Activated naive CD4-positive, alpha-beta T cell treated with Interleukin-2 at 50 U/mL for 16 hours (primary cell): ENCODE results near the gene FCGR1A.
"Not testable (repeated sequence)": the region's sequence is repeated elsewhere in the genome, so short reads cannot be mapped to it uniquely, and the experiment has no call there.

ENCODE experiments used
- DNase-seq: peaks from one replicate; pipeline ENCODE4 v3.0.0-alpha.2; 2020

FCGR1A gene

GRCh38 chr1:149778313-149778712, 4.2 kb upstream of the FCGR1A start:
- DNase-seq, result not testable (repeated sequence)

DNA sequence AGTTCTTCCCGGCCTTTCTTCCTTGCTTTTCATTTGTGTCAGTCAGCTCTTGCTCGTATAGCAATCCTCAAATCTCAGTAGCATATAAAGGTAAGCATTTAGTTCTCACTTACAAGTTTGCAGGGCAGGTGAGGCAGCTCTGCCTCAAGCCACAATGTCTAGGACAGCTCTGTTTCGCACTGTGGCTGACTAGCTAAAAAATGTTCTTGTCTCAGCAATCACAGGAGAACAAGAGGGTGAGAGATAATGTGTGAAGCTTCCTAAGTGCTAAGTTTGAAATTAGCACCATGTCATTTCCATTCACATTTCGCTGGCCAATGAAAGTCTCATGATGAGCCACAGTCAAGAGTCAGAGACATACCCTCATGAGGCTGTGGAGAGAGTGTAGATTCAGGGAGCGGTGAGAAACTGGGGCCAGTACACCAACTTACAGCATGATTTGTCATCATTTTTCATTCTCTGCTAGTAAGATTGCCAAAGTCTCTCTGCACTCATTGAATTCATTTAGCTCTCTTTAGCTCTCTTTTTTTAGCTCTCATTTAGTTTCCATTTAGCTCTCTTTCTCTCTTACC, 995 bp upstream of the FCGR1A start:
- not testable (repeated sequence) for DNase-seq

DNA sequence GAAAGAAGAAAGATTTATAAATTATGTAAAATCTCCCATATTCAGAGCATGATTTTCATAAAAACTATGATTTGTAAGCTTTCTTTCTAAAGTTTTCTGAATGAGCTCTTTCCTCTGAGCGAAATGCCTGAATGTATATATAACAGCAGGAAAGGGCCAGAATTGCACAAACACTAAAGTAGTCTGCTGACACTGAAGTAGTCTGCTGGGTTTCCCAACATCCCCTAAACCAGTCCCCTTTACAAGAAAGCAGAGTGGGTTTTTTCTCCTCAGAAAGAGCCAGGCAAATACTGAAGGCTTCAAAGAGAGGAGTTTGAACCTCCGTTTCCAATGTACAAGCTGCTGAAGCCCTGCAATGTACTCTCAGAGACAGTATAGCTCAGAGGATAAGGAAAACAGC, 795 bp downstream of the FCGR1A start:
- DNase-seq, result not testable (repeated sequence)

- DNase-seq, result not testable (repeated sequence)
These were observed 1.4 kb downstream of the FCGR1A start for GRCh38 chr1:149783868-149784267.

DNA sequence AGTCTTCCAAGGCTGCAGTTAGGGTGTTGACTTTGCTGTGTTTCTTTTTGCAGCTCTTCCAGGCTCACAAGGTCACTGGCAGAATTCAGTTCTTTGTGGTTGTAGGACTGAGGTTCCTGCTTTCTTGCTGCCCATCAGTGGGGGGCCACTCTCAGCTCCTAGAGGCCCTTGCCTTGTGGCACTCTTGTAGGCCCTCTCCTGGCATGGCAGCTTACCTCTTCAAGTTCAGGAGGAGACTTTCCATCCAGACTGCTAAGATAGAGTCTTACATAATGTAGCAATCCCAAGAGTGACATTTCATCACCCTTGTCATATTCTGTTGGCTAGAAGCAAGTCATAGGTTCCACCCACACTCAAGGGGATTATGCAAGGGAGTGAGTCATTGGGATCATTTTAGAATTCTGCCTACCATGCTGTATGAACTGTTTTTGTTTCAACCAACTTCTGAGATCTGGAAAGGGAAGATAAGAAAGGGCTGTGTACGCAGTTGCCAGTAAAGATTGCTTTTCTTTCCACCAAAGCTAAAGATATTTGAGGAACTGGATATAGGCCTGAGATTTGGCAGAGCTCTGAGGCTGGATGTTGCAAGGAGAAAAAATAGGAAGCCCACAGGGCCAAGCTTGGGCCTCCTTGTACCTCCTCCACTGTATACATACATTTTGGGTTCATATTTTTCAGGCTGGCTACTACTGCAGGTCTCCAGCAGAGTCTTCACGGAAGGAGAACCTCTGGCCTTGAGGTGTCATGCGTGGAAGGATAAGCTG, 5.4 kb downstream of the FCGR1A start:
- DNase-seq, result not testable (repeated sequence)

DNA sequence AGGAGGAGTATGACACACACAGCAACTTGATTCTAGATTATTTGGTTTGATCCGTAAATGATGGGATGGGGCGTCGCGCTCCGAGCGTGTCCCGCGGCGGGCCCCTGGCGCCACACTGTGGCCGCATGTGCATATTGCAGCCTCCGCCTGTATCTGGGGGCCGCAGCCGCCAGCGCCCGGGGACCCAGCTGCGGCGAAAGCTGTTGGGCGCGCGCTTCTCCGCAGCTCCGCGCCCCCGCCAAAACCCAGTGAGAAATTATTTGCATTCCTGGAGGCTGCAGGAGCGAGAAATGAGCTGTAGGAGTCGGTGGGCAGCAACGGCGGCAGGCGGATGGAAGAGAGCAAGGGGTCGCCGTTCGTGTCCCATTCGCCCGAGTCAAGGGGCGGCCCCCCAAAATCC, 10.0 kb downstream of the FCGR1A start:
- peak; percentile 67 for DNase-seq

DNA sequence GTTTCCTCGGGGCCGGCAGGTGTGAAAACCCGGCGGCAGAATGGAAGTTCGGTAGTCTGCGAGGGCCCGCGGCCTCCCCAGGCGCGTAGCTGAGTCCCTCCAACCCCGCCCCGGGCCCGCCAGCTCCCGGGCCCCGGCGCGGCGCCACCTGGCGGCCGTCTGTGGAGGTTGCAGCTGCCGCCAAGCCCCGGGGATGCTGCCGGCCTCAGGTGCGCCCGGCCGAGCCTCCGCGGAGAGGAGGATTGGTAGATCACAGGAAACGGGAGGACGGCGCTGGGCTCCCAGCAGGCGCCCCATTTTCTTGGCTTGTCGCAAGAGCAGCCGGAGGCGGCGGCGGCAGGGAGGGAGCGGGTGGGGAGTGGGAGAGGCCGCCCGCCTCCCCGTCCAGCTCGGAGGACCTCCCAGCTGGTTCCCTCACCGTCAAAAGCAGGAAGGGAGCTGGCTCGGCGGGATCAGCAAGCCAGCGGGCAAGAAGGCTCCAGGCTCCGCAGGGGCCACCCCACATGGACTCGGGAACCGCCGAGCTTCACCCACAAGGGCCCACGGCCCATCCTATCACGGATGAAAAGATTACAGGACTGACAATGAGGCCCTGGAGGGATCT, 10.5 kb downstream of the FCGR1A start:
- DNase-seq, result peak; percentile 83

DNA sequence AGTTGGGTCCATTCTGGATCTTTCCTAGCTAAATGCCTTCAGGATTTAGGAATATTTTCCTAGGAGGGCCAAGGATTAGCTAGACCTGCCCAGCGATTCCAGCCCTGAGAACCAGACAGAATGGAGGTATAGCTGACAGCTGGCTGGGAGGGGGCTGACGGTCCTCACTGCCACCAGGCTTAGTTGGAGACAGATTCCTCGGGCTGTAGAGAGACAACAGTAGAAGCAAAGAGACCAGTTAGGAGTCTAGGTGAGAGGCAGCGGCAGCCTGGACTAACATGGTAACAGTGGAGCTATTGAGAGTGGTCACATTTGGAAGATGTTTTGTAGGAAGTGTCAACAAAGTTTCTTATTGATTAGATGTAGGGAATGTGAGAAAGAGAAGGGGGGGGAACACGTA, 11.4 kb downstream of the FCGR1A start:
- not testable (repeated sequence) for DNase-seq

DNA sequence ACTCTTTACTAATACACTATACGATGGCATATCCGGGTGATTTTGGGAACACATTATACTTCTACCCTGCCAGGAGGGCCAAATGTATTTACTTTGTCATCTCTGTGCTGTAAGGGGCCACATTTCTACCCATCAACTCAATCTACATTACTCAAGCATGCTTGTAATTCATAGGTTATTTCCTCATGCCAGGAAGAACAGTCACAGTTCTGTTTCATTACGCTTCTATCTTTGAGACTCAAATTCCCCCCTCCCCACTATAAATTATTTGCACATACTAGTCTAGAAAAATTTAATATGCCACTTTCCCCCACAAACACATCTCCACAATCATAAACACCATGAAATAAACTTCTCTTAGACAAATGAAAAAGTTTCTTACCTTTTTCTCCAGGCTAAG, 19.1 kb downstream of the FCGR1A start:
- DNase-seq, result not testable (repeated sequence)

DNA sequence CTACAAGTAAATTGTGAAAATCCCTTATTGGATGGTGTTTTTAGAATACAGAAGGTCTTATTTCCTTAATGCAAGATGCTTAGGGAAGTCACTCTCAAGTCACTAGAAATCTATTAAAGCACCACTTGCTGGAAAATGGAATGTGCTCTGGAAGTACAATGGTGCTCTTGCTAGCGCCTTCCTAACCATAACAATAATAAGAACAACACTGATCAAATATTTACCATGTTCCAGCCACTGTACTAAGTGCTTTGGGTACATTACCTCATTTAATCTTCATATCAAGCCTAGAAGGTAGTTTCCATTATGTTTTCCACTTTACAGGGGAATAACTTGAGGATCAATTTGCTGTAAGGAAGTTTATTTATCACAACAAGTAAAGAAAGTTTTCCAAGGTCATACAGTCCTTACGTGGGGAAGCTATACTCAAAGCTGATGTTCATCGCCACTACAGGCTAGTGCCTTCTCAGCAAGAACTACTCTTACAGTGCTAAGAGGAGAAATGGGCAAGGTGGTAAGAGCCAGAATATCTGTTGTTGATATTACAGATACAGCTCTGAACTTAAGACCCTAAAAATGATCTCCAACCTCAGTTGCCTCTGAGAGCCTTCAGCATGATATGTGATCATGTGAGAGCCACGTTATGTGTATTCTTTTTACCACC, 22.1 kb downstream of the FCGR1A start:
- DNase-seq, result not testable (repeated sequence)

GRCh38 chr1:149810697-149811405, 28.4 kb downstream of the FCGR1A start:
- not testable (repeated sequence) for DNase-seq

DNA sequence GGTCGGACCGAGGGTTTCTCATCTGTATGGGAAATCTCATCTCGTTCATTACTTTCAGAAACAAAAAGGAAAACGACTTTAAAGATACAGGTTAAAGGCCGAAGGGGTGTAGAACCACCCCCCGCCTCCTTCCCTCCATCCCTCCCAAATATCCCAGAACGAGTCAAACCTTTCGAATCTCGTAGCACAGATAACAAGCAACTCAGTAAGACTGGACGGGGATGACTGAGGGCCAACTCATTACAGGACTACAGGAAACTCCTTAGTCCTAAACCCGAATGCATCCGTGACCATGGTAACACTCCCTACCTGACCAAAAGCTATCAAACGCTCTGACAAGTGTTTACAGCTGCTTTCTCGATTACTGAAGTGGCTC, 29.0 kb downstream of the FCGR1A start:
- peak; percentile 21 for DNase-seq

DNA sequence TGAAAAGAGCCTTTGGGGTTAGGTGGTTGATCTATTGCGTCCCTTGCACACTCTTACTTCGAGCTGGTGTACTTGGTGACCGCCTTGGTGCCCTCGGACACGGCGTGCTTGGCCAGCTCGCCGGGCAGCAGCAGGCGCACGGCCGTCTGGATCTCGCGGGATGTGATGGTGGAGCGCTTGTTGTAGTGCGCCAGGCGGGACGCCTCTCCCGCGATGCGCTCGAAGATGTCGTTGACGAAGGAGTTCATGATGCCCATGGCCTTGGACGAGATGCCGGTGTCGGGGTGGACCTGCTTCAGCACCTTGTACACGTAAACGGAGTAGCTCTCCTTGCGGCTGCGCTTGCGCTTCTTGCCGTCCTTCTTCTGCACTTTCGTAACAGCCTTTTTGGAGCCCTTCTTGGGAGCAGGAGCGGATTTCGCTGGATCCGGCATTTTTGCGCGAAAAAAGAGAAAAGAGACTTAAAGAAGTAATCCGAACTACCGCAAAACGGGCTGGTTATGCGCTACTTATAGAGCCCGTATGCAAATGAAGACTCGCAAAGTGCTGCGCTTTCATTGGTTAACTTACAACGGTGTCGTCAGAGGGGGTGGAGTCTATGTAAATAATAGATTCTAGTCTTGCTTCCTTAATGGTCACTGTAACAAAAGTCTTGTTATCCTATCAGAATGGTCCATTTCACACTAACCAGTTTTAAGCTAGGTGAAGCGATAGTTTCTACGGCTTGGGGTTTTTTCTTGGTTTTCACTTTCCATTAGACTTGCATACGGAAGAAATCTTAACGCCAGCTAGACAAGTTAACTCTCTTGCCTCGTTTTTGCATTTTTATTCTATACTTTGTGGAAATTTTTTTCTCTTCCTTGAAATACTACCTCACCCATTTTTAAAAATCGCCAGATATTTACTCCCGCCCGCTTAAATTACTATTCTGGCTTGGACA, 29.7 kb downstream of the FCGR1A start:
- DNase-seq, result peak; percentile 78

DNA sequence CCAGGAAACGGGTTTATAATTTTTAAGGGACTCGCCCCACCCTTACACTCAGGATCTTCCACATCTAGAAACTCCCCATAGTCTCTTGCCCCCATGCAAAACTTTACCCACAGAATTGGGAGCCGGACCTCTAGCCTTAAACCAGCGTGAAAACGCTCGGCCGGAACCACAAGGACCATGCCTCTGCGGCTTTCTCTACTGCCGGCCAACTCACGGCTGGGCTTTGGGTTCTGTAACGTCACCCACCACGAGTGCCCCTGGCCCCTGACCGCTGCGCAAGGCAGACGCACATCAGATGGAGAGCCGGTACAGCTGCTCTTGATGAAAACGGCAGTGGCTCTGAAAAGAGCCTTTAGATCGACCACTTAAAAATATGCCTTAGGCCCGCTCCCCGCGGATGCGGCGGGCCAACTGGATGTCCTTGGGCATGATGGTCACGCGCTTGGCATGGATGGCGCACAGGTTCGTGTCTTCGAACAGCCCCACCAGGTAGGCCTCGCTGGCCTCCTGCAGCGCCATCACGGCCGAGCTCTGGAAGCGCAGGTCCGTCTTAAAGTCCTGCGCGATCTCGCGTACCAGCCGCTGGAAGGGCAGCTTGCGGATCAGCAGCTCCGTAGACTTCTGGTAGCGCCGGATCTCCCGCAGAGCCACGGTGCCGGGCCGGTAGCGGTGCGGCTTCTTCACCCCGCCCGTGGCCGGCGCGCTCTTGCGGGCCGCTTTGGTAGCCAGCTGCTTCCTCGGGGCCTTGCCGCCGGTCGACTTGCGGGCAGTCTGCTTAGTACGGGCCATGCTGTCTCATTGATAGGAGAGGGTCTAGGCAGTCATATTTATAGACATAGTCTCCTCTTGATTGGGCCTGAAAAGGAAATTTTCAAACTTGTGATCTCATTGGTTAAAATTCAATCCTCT, 30.7 kb downstream of the FCGR1A start:
- peak; percentile 53 for DNase-seq

GRCh38 chr1:149820387-149820786, 37.9 kb downstream of the FCGR1A start:
- DNase-seq, result not testable (repeated sequence)

GRCh38 chr1:149826555-149826954, 44.1 kb downstream of the FCGR1A start:
- not testable (repeated sequence) for DNase-seq

- DNase-seq, result not testable (repeated sequence)
These were observed 49.3 kb downstream of the FCGR1A start for GRCh38 chr1:149831764-149832315.

DNA sequence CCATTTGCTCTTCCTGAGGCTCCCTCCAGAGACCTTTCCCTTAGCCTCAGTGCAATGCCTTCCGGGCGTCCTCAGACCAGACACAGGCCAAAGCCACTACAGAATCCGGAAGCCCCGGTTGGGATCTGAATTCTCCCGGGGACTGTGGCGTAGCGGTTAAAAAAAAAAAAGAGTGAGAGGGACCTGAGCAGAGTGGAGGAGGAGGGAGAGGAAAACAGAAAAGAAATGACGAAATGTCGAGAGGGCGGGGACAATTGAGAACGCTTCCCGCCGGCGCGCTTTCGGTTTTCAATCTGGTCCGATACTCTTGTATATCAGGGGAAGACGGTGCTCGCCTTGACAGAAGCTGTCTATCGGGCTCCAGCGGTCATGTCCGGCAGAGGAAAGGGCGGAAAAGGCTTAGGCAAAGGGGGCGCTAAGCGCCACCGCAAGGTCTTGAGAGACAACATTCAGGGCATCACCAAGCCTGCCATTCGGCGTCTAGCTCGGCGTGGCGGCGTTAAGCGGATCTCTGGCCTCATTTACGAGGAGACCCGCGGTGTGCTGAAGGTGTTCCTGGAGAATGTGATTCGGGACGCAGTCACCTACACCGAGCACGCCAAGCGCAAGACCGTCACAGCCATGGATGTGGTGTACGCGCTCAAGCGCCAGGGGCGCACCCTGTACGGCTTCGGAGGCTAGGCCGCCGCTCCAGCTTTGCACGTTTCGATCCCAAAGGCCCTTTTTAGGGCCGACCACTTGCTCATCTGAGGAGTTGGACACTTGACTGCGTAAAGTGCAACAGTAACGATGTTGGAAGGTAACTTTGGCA, 50.0 kb downstream of the FCGR1A start:
- DNase-seq, result not testable (repeated sequence)

DNA sequence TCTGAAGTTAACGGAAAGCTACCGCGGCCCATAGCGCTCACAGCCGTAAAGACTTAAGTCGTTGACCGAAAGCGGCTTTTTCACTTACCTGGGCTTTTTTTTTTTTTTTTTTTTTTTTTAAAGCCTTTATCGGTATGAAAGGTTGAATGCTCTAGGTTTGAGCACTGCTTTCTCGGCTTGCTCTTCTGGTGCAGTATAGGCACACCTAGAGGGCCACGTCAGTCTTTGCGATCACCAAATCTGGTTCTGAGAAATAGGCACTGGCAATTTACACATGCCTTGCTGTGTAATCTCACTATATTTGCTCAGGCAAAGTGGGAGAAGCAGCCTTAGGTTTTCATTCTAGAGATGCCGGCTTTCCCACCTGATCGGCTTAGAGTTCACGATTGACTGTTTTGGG, 50.6 kb downstream of the FCGR1A start:
- not testable (repeated sequence) for DNase-seq
